ENCODE results near the gene NOS1AP.

The NOS1AP gene

DNA sequence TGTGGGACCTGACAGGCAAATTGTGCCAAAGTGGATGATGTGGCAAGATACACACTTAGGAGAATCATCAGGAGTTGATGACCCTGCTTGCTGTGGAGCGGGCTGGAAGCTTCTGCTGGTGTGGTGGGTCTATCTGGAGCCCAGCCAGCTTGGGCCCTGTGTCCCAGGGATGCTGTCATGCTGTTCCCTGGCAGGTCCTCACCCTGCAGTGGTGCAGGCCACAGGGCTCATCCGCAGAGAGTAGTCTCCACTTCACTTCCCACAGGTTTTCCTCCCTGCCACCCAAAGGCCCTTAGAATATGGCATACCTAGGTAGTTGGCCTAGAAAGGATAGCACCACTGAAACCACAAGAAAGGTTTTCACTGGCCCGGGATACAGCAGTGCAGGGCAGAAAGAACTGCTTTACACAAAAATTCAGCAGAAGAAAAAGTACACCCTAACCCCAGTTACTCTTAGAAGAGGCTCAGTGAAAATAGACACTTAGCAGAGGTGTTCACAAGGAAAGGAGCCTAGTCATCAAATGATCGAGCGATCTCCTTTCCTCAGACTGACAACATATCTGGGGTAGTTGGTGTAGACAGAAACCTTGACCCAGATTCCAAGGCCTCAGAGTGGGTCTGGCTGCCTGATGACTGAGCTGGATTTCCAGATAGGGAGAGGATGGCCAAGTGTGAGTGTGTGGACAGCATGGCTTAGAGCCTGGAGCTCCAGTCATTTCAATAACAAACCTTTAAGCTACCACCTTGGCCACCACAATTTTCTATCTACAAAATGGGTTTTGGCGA lies 310.8 kb downstream of the NOS1AP start:
- no peak for DNase-seq (ENCODE audit: low read depth in 1 of 2, low spot score in 1 of 2)

DNA sequence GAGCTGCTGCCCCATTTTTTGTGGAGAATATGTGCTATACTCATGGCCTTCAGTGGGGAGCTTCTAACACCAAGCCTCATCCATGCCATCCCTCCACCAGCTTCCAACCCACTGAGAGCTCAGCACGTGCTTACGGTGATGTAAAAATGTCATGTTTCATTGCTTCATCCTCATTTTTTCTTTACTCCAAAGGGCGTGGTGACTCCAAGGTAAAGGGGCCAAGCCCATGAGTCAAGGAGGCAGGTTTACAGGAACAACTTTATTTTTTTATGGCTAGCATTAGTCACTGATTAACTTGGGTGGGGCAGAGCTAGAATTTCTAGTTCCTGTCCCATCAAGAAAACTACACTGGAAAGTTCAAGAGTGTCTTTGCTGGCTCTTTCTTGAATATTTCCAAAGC lies 311.9 kb downstream of the NOS1AP start, which contains the start of gene C1orf226:
C1orf226 (plus strand) TSS at position 346 of the 400 bp plus-strand sequence. CDS start 174 bp downstream, outside the sequence.
- no peak for DNase-seq (ENCODE audit: low read depth in 1 of 2, low spot score in 1 of 2)

- no peak for DNase-seq (ENCODE audit: low read depth in 1 of 2, low spot score in 1 of 2)
Observed at GRCh38 chr1:162381941-162382750, 312.7 kb downstream of the NOS1AP start.

- DNase-seq (ENCODE audit: low read depth in 1 of 2, low spot score in 1 of 2), result no peak
Observed at GRCh38 chr1:162383091-162383490, 313.6 kb downstream of the NOS1AP start.

DNA sequence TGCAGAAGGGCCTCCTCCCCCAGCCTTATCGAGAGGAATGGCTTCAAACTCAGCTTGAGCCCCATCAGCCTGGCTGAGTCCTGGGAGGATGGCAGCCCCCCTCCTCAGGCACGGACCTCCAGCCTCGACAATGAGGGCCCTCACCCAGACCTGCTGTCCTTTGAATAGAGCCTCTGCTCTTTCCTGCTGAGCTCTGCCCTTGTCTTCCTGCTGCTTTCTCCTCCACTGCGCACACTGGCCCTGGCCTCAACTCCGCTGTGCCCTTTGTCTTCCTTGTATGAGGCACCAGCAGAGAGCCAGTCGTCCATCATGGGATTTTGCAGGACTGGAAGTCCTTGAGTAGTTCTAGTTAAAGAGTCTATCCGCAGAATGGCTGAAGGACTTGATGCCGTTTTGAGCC lies 314.0 kb downstream of the NOS1AP start:
- DNase-seq (ENCODE audit: low read depth in 1 of 2, low spot score in 1 of 2), result no peak

DNA sequence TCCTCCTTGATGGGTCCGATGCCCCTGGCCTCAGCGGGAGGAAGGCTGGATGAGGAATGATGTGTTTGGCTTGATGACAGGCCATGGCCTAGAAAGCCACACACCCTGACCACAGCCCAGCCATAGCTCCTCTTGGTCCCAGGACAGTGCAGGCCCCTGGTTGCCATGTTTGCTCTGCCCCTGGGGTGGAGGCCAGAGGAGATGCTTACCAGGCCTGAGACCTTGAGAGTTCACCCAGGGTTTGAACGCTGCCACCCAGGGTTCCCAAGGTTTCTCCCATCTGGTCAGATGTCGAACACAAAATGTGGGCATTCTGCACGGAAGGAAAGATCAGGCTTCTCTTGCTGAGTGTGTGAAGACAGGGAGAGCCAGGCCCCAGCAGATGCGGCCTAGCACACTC lies 314.6 kb downstream of the NOS1AP start:
- DNase-seq (ENCODE audit: low read depth in 1 of 2, low spot score in 1 of 2), result no peak

DNA sequence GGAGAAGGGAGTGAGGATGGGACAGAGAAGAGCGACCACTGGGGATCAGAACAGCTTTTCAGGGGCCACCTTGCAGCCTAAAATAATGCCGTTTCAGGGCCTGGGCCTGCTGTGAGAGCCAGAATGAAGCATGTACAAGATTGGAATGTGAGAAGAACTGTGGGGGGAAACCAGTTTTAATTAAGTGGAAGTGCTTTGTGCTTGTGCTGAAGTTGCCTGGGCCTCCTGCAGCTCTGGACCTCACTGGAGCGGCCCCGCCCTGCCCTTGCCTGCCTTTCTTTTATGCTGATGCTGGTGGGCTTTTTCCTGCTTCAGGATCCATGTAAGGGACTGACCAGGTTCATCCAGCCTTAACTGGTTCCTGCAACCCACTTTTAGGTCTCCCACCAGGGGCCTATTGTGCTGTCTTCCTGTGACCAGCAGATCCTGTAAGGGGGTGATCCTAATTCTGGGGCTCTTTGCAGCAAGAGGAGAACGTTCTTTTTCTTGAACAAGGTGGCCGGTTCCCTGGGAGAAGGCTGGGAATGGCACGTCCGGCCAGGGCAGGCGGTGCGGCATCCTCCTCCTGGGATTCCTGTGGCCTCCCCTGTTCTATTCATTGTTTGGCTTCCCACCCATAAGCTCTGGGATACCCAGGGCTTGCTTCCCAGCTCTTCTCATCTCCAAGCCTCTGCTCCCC lies 315.2 kb downstream of the NOS1AP start:
- no peak for DNase-seq (ENCODE audit: low read depth in 1 of 2, low spot score in 1 of 2)

GRCh38 chr1:162385280-162385623 lies 315.8 kb downstream of the NOS1AP start:
- DNase-seq (ENCODE audit: low read depth in 1 of 2, low spot score in 1 of 2), result no peak

- no peak for DNase-seq (ENCODE audit: low read depth in 1 of 2, low spot score in 1 of 2)
Observed at GRCh38 chr1:162385702-162386101, 316.2 kb downstream of the NOS1AP start.

DNA sequence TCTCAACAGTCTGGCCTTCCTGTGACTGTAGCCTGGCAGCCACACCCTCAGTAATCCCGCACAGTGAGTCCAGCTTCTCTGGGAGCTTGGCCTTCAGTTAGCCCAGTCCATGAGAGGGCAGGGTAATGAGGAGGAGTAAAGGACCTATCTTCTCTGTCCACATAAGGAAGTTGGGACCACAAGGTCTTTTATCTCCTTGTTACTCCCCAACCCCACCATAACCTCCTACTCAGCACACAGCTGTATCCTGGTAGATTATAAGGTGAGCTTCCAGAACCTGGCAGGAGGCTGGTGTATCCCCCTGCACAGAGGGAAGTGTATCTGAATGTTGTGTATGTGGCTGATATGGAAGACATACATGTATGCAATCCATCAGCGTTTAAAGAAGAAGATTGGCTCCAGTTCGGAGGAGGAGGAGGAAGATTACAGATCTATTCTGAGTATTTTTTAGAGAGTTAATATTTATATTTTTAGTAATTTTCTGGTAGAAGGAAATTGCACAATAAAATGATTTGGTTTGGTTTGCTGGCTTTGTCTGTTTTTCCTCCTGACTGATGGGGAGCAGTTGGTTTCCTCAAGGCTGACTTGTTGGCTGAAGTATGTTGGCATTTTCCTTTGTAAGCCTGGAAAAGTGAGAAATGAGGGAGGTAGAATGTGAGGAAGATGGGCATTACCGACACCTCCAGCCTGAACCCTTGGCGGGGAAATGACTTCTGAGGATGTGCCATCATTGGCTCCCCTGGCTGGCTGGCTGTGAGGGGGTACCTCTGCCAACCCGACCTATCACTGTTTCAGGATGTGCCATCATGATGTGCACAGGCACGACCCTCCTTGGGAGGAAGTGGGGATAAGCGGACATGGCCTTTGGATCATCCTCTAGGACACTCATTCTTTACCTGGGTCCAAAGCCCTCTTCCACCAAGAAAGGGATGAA lies 317.1 kb downstream of the NOS1AP start:
- DNase-seq (ENCODE audit: low read depth in 1 of 2, low spot score in 1 of 2), result no peak

DNA sequence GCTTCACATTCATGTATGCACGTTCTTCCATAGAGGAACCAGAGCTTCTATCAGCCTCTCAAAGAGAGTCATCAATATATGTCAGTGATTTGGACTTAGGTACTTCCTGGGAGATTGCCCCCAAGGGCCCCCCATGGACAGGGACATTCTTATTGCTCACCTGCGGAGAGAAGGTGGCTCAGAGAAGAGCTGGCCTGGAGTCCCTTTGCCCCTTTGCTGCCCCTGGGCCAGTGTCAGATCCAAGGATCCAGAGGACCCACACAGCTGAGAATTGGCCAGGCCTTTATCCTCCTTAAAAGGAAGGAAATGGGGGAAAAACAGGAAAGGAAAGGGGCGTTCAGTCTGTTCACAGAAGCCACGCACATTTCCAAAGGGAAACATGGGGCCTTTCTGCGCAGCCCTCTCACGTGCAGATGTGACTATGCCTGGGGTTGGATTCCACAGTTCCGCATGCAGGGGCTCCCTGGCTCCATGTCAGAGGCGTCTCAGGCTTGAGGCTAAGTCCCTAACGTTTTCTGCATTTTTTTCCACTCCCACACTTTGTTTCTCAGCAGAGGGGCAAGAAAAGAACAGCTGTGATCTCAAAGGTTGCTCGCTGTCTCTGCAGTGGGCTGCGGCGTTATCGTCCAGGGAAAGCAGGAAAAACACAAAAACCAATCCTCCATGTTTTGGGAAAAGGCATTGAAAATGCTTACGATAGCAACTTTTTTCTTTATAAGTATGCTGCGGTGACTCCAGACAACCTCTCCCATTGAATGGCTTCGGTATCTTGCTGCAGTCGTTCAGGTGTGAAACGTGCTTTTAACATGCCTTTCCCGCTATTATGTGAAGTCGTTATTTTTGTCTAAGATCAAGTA lies 318.0 kb downstream of the NOS1AP start:
- no peak for DNase-seq (ENCODE audit: low read depth in 1 of 2, low spot score in 1 of 2)

DNA sequence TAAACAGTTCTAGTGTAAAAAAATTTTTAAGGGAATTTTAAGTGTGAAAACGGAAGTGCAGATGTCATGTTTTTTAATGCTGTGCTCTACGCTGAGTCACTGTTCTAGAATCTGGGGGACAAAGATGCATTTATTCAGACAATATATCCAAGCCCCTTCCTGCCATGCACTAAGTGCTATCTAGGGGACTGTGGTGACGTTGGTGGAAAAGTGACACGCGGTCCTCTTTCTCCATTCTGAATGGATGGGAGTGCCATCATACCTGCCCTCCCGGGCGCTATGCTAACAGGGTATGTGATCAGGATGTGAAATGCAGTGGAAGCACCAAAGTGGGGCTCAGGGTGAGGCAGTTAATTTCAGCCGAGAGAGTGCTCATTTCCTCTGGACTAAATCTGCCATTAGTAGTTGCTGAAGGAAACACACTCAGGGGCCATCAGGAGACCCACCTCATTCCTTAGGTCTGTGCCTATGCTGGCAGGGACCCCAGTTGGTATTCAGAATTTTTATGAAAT lies 318.6 kb downstream of the NOS1AP start:
- no peak for DNase-seq (ENCODE audit: low read depth in 1 of 2, low spot score in 1 of 2)

GRCh38 chr1:162388615-162389014 lies 319.1 kb downstream of the NOS1AP start:
- no peak for DNase-seq (ENCODE audit: low read depth in 1 of 2, low spot score in 1 of 2)

DNA sequence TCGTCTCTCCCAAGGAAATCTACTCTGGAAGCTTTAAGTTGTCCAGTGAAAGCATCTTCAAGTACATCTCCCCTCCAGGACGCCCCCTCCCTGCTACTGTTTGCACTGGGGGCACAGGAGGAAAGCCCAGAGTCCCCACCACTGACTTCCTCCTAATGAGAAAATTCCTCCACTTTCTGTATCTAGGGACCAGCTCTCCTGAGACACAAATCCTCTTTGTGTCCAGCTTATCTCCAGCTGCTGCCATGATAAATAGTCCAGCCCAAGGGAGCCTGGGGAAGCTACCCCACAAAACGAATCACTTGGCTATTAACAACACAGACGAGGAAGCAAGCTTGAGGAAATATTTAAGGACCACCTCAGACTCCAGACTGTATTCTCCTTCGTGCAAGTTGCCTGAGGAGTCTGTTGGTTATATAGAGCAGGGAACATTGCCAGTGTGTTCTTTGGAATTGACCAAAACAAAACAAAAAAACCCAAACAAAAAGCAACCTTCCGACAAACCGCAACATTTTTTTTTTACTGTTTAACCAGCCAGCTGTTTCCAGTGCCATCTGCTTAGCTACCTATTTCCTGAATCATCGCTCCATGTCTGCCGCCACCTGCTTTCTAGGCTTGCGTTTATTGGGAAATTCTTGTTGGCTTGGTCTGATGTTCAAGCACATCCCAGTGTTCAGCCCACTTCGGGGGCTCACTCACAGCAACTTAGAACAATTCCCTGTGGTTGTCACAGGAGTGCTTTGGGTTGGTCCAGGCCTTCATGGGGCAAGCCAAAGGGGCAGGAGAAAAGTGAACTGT lies 319.7 kb downstream of the NOS1AP start:
- no peak for DNase-seq (ENCODE audit: low read depth in 1 of 2, low spot score in 1 of 2)

DNA sequence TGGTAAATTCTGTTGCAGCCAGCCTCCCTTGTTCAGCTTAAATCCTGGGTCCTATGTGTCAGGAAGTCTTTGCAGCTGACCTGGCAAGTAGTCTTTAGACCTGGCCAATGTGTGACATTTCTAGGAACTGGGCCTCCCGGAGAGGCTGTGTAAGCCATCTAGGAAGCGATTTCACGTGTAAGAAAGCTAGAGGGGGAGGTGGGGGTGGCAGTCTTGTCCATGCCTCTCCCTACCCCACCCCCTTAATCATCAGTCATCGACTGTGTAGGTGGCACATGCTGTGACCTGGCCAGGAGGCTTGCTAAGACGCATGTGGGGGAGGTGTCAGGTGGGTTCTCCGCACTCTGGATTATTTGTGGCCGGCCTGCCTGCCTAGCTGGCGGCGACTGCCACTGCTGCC lies 320.5 kb downstream of the NOS1AP start:
- DNase-seq (ENCODE audit: low read depth in 1 of 2, low spot score in 1 of 2), result no peak

GRCh38 chr1:162390396-162391185 lies 321.1 kb downstream of the NOS1AP start:
- no peak for DNase-seq (ENCODE audit: low read depth in 1 of 2, low spot score in 1 of 2)

- DNase-seq (ENCODE audit: low read depth in 1 of 2, low spot score in 1 of 2), result no peak
Observed at GRCh38 chr1:162391790-162392563, 322.5 kb downstream of the NOS1AP start.
